HepG2 (cell line): ENCODE measurements around the gene DDX54.

ENCODE experiments used
- KAT2B ChIP-seq: fragments of 150-350 bp; IDR thresholded peaks from 2 replicates; pipeline ENCODE4 v1.6.1; 2014; ENCODE audit warnings: low read depth, low read length, borderline replicate concordance
- ONECUT2 ChIP-seq: sonication (generic); formaldehyde crosslinking; IDR thresholded peaks from 2 replicates; pipeline ENCODE4 v1.4.0; 2020; ENCODE audit warnings: missing genetic modification reagents
- XBP1 ChIP-seq: sonication (generic); formaldehyde crosslinking; IDR thresholded peaks from 2 replicates; pipeline ENCODE4 v1.5.0; 2020; ENCODE audit warnings: missing genetic modification reagents
- ZNF441 ChIP-seq: sonication (generic); formaldehyde crosslinking; IDR thresholded peaks from 2 replicates; pipeline ENCODE4 v1.7.0; 2021; ENCODE audit warnings: missing genetic modification reagents, borderline replicate concordance
- ZSCAN20 ChIP-seq: sonication (generic); formaldehyde crosslinking; IDR thresholded peaks from 2 replicates; pipeline ENCODE4 v1.4.0; 2020; ENCODE audit warnings: missing genetic modification reagents, mild to moderate bottlenecking, borderline replicate concordance

GRCh38 chr12:113198296-113198695 lies 13.0 kb upstream of the DDX54 start:
- TF ChIP-seq ZNF441 (CRISPR knock-in tag), result no peak
- no peak for TF ChIP-seq XBP1
- no peak for TF ChIP-seq ZSCAN20 (CRISPR knock-in tag)
- TF ChIP-seq KAT2B, result no peak
- TF ChIP-seq ONECUT2 (CRISPR knock-in tag), result no peak
